ENCODE measurements around the gene EIF2A. TPM values are rescaled to one million over a fixed set of nuclear protein-coding genes. Genes with fewer than 3 reads are reported as not detected.
A peak's percentile ranks its signal among the peaks of the same experiment; 100 is the strongest.

EIF2A gene
- polyA plus RNA-seq, 3 donors, result 48.5 to 88.7 (median 50.8) TPM

- WGBS (ENCODE audit: insufficient coverage), result no CpG with 5 or more reads among the region's 1 CpG
- Histone ChIP-seq H3K9ac (ENCODE audit: insufficient read depth, low read length, poor library complexity, severe bottlenecking) (no peak overlapping the region), H2AFZ (ENCODE audit: insufficient read depth, low read depth, low read length, poor library complexity, severe bottlenecking) (no peak overlapping the region), H3K4me2 (replicated peaks; ENCODE audit: extremely low read depth, low read length, poor library complexity, severe bottlenecking) (no peak overlapping the region), H4K20me1 (ENCODE audit: insufficient read depth, low read length) (peaks cover 84% of the 10 kb centered on the region), H3K27ac (ENCODE audit: low read depth in 1 of 2, low read length in 2 of 2) (peak overlapping the region in 1 of 2 donors; percentile 52), H3K4me3 (replicated peaks in 1 of 3; ENCODE audit: low read depth in 2 of 3, low read length in 3 of 3) (no peak overlapping the region), H3K36me3 (replicated peaks in 1 of 2; ENCODE audit: control insufficient read depth in 1 of 2, insufficient read depth in 2 of 2, low read length in 2 of 2) (peaks cover 13 to 32% of the 10 kb centered on the region in 2 donors), H3K27me3 (ENCODE audit: control insufficient read depth in 2 of 2, insufficient read depth in 2 of 2, low read length in 2 of 2) (no peaks in the 10 kb centered on the region), H3K4me1 (ENCODE audit: control insufficient read depth in 1 of 2, insufficient read depth in 2 of 2, low read length in 2 of 2) (peaks cover 18 to 36% of the 10 kb centered on the region in 2 donors), H3K79me2 (ENCODE audit: insufficient read depth, low read length) (peaks cover 88% of the 10 kb centered on the region), H3K9me3 (replicated peaks in 1 of 2; ENCODE audit: control insufficient read depth in 1 of 2, insufficient read depth in 1 of 2, low read length in 2 of 2) (no peaks in the 10 kb centered on the region)
- H3K4me1 Mint-ChIP-seq, result peaks cover 50% of the 10 kb centered on the region
- no peak overlapping the region for H3K27ac Mint-ChIP-seq
- intact Hi-C loops (cut with micrococcal nuclease), result no loop called here
- DNase-seq, result peak in 1 of 3 donors; percentile 21
- TF ChIP-seq CTCF (IDR thresholded peaks at IDR 0.05), result no peak
- no peak overlapping the region for H3K4me3 Mint-ChIP-seq
- peaks cover 24 to 36% of the 10 kb centered on the region in 2 donors for H3K36me3 Mint-ChIP-seq
- peaks cover 0 to 2% (median 0%) of the 10 kb centered on the region in 7 donors for H3K9me3 Mint-ChIP-seq
- no peaks in the 10 kb centered on the region for H3K27me3 Mint-ChIP-seq (ENCODE audit: low read depth in 3 of 3)
Observed at GRCh38 chr3:150610785-150611184, 64.2 kb downstream of the EIF2A start.

GRCh38 chr3:150611666-150612065 lies 65.1 kb downstream of the EIF2A start:
- H3K27ac ChIP-seq (ENCODE audit: low read depth in 1 of 2, low read length in 2 of 2), result no peak overlapping the region
- Mint-ChIP-seq H3K27me3 (ENCODE audit: low read depth in 3 of 3) (no peaks in the 10 kb centered on the region), H3K27ac (no peak overlapping the region), H3K36me3 (peaks cover 25 to 36% of the 10 kb centered on the region in 2 donors), H3K4me1 (peaks cover 41% of the 10 kb centered on the region), H3K4me3 (no peak overlapping the region), H3K9me3 (peaks cover 0 to 2% (median 0%) of the 10 kb centered on the region in 7 donors)
- peaks cover 10 to 27% of the 10 kb centered on the region in 2 donors for H3K4me1 ChIP-seq (ENCODE audit: control insufficient read depth in 1 of 2, insufficient read depth in 2 of 2, low read length in 2 of 2)
- 98% methylated on average over 34 of the region's 34 CpGs for WGBS (ENCODE audit: insufficient coverage)
- no peaks in the 10 kb centered on the region for H3K9me3 ChIP-seq (replicated peaks in 1 of 2; ENCODE audit: control insufficient read depth in 1 of 2, insufficient read depth in 1 of 2, low read length in 2 of 2)
- no peak overlapping the region for H3K9ac ChIP-seq (ENCODE audit: insufficient read depth, low read length, poor library complexity, severe bottlenecking)
- no peaks in the 10 kb centered on the region for H3K27me3 ChIP-seq (ENCODE audit: control insufficient read depth in 2 of 2, insufficient read depth in 2 of 2, low read length in 2 of 2)
- peaks cover 81% of the 10 kb centered on the region for H3K79me2 ChIP-seq (ENCODE audit: insufficient read depth, low read length)
- H4K20me1 ChIP-seq (ENCODE audit: insufficient read depth, low read length), result peaks cover 80% of the 10 kb centered on the region
- no peak for DNase-seq
- intact Hi-C loops (cut with micrococcal nuclease), result no loop called here
- no peak overlapping the region for H2AFZ ChIP-seq (ENCODE audit: insufficient read depth, low read depth, low read length, poor library complexity, severe bottlenecking)
- no peak overlapping the region for H3K4me2 ChIP-seq (replicated peaks; ENCODE audit: extremely low read depth, low read length, poor library complexity, severe bottlenecking)
- H3K4me3 ChIP-seq (replicated peaks in 1 of 3; ENCODE audit: low read depth in 2 of 3, low read length in 3 of 3), result no peak overlapping the region
- TF ChIP-seq CTCF (IDR thresholded peaks at IDR 0.05), result no peak
- peaks cover 13 to 32% of the 10 kb centered on the region in 2 donors for H3K36me3 ChIP-seq (replicated peaks in 1 of 2; ENCODE audit: control insufficient read depth in 1 of 2, insufficient read depth in 2 of 2, low read length in 2 of 2)
